ENCODE results near the gene AGPAT3. TPM values are rescaled to one million over a fixed set of nuclear protein-coding genes. Genes with fewer than 3 reads are reported as not detected.

Gene AGPAT3
- total RNA-seq, 4 donors from 2014 or later = 32.1 to 58.8 (median 48.7) TPM

GRCh38 chr21:43884861-43885417 is 19.9 kb downstream of the AGPAT3 start:
- no peak for DNase-seq (ENCODE audit: low spot score in 2 of 2)
- WGBS, 2 donors = 73 to 79% methylated on average over 16 of the region's 16 CpGs
- TF ChIP-seq POLR2A (IDR thresholded peaks at IDR 0.05) (no peak), CTCF (IDR thresholded peaks at IDR 0.05) (no peak)
- intact Hi-C loops (cut with DNase I; ENCODE audit: low total_unique reads) = no loop called here
- H3K4me3 ChIP-seq (ENCODE audit: low read depth, poor library complexity, severe bottlenecking) = no peak overlapping the region

- 91% methylated on average over 14 of the region's 14 CpGs for WGBS, 2 donors
- no peak for DNase-seq (ENCODE audit: low spot score in 2 of 2)
- TF ChIP-seq CTCF (IDR thresholded peaks at IDR 0.05) (no peak), POLR2A (IDR thresholded peaks at IDR 0.05) (no peak)
- intact Hi-C loops (cut with DNase I; ENCODE audit: low total_unique reads) = no loop called here
- no peak overlapping the region for H3K4me3 ChIP-seq (ENCODE audit: low read depth, poor library complexity, severe bottlenecking)
Observed at GRCh38 chr21:43885721-43886120, 20.7 kb downstream of the AGPAT3 start.

- DNase-seq (ENCODE audit: low spot score in 2 of 2) = no peak
- no peak overlapping the region for H3K4me3 ChIP-seq (ENCODE audit: low read depth, poor library complexity, severe bottlenecking)
- intact Hi-C loops (cut with DNase I; ENCODE audit: low total_unique reads) = no loop called here
- WGBS, 2 donors = 31 to 89% methylated on average over 1 of the region's 1 CpG
- TF ChIP-seq POLR2A (IDR thresholded peaks at IDR 0.05) (no peak), CTCF (IDR thresholded peaks at IDR 0.05) (no peak)
Observed at GRCh38 chr21:43886565-43886964, 21.5 kb downstream of the AGPAT3 start.

- H3K4me3 ChIP-seq (ENCODE audit: low read depth, poor library complexity, severe bottlenecking) = no peak overlapping the region
- WGBS, 2 donors = 81 to 86% methylated on average over 3 of the region's 3 CpGs
- TF ChIP-seq POLR2A (IDR thresholded peaks at IDR 0.05) (no peak), CTCF (IDR thresholded peaks at IDR 0.05) (no peak)
- no peak for DNase-seq (ENCODE audit: low spot score in 2 of 2)
- intact Hi-C loops (cut with DNase I; ENCODE audit: low total_unique reads) = no loop called here
Observed at GRCh38 chr21:43889069-43889468, 24.0 kb downstream of the AGPAT3 start.

GRCh38 chr21:43890042-43890441 is 25.0 kb downstream of the AGPAT3 start:
- WGBS, 2 donors = 87 to 89% methylated on average over 9 of the region's 9 CpGs
- intact Hi-C loops (cut with DNase I; ENCODE audit: low total_unique reads) = loop anchor here (10.0 kb wide), 1 partner anchor 185 kb away; no protein-coding TSS in a partner anchor
- no peak overlapping the region for H3K4me3 ChIP-seq (ENCODE audit: low read depth, poor library complexity, severe bottlenecking)
- TF ChIP-seq POLR2A (IDR thresholded peaks at IDR 0.05) = no peak
- TF ChIP-seq CTCF (IDR thresholded peaks at IDR 0.05) = no peak
- DNase-seq (ENCODE audit: low spot score in 2 of 2) = no peak

- TF ChIP-seq CTCF (IDR thresholded peaks at IDR 0.05) (no peak), POLR2A (IDR thresholded peaks at IDR 0.05) (no peak)
- H3K4me3 ChIP-seq (ENCODE audit: low read depth, poor library complexity, severe bottlenecking) = no peak overlapping the region
- WGBS, 2 donors = 95 to 96% methylated on average over 3 of the region's 3 CpGs
- intact Hi-C loops (cut with DNase I; ENCODE audit: low total_unique reads) = loop anchor here (10.0 kb wide), 1 partner anchor 188 kb away; no protein-coding TSS in a partner anchor
- no peak for DNase-seq (ENCODE audit: low spot score in 2 of 2)
Observed at GRCh38 chr21:43892334-43892733, 27.3 kb downstream of the AGPAT3 start.
